Breast epithelium (tissue), 3 donors: ENCODE results near the gene MME.

Source experiments
- CTCF ChIP-seq, 3 donors: fragments of 450-650 bp; IDR thresholded peaks; one replicate each; pipeline ENCODE4 v1.5.1; 2016 to 2017; ENCODE audit warnings: antibody characterized with exemption in 3 of 3, mild to moderate bottlenecking in 3 of 3, moderate library complexity in 3 of 3
- POLR2AphosphoS5 ChIP-seq, 3 donors: sonication (generic); formaldehyde crosslinking; IDR thresholded peaks; one replicate each; pipeline ENCODE4 v1.6.1; 2017; ENCODE audit warnings: antibody characterized with exemption in 3 of 3

- TF ChIP-seq CTCF (IDR thresholded peaks at IDR 0.05) = no peak
- no peak for TF ChIP-seq POLR2AphosphoS5 (IDR thresholded peaks at IDR 0.05)
These were observed 137.5 kb downstream of the MME start for GRCh38 chr3:155217591-155217990.
